Neuronal stem cell (in vitro differentiated cells): ENCODE results near the gene PLEKHA8.

ENCODE experiments used
- DNase-seq: peaks from one replicate; pipeline ENCODE4 v3.0.0-alpha.2; 2013; ENCODE audit warnings: low spot score
- H2AFZ ChIP-seq: one replicate; pipeline ENCODE4 v1.6.1; 2013; ENCODE audit warnings: mild to moderate bottlenecking, low read length, inconsistent platforms
- H2AK5ac ChIP-seq: 2 replicates; pipeline ENCODE4 v1.6.1; 2013; ENCODE audit warnings: low read depth, mild to moderate bottlenecking, inconsistent platforms, low read length, moderate library complexity, mixed read lengths
- H2BK120ac ChIP-seq: 2 replicates; pipeline ENCODE4 v1.6.1; 2013; ENCODE audit warnings: low read depth, mild to moderate bottlenecking, inconsistent platforms, low read length, moderate library complexity, mixed read lengths
- H2BK12ac ChIP-seq: one replicate; pipeline ENCODE4 v1.6.1; 2013; ENCODE audit warnings: low read length, inconsistent platforms
- H2BK15ac ChIP-seq: 2 replicates; pipeline ENCODE4 v1.6.1; 2013; ENCODE audit warnings: mild to moderate bottlenecking, low read length, inconsistent platforms, mixed read lengths
- H2BK5ac ChIP-seq: one replicate; pipeline ENCODE4 v1.6.1; 2013; ENCODE audit warnings: inconsistent platforms, mild to moderate bottlenecking, low read length, moderate library complexity
- H3K14ac ChIP-seq: one replicate; pipeline ENCODE4 v1.6.1; 2013; ENCODE audit warnings: low read length, inconsistent platforms
- H3K18ac ChIP-seq: 2 replicates; pipeline ENCODE4 v1.6.1; 2013; ENCODE audit warnings: low read length, inconsistent platforms
- H3K23ac ChIP-seq: 2 replicates; pipeline ENCODE4 v1.6.1; 2013; ENCODE audit warnings: low read depth, mild to moderate bottlenecking, mixed read lengths, low read length, inconsistent platforms; ENCODE audit not compliant: poor library complexity
- H3K27ac ChIP-seq: replicated peaks from 3 replicates; pipeline ENCODE4 v1.5.1; 2013; ENCODE audit warnings: low read length, inconsistent platforms
- H3K27me3 ChIP-seq, 3 experiments: 2 replicates each; pipeline ENCODE4 v1.6.1; 2013; ENCODE audit warnings: low read length in 3 of 3, mild to moderate bottlenecking in 2 of 3, inconsistent platforms in 1 of 3, low read depth in 1 of 3, mixed read lengths in 1 of 3, moderate library complexity in 1 of 3; ENCODE audit not compliant: control insufficient read depth in 3 of 3, insufficient read depth in 3 of 3
- H3K36me3 ChIP-seq, 2 donors: replicated peaks in 1 of 2; 2 replicates each; pipeline ENCODE4 v1.6.1; 2013; ENCODE audit warnings: low read length in 2 of 2; ENCODE audit not compliant: control insufficient read depth in 2 of 2, insufficient read depth in 2 of 2
- H3K4ac ChIP-seq: 2 replicates; pipeline ENCODE4 v1.6.1; 2013; ENCODE audit warnings: inconsistent platforms, mild to moderate bottlenecking, low read length, moderate library complexity
- H3K4me1 ChIP-seq, 2 donors: 1 replicate in 1 of 2; 2 replicates in 1 of 2; pipeline ENCODE4 v1.6.1; 2013; ENCODE audit warnings: low read length in 2 of 2, low read depth in 1 of 2; ENCODE audit not compliant: control insufficient read depth in 2 of 2, insufficient read depth in 1 of 2
- H3K4me2 ChIP-seq: one replicate; pipeline ENCODE4 v1.6.1; 2013; ENCODE audit warnings: mild to moderate bottlenecking, low read length, inconsistent platforms; ENCODE audit not compliant: insufficient read depth, poor library complexity, severe bottlenecking
- H3K4me3 ChIP-seq, 2 donors: 2 replicates each; pipeline ENCODE4 v1.5.1; 2013; ENCODE audit warnings: low read length in 2 of 2, mild to moderate bottlenecking in 2 of 2, inconsistent platforms in 1 of 2, moderate library complexity in 1 of 2
- H3K79me1 ChIP-seq: one replicate; pipeline ENCODE4 v1.6.1; 2013; ENCODE audit warnings: low read depth, mild to moderate bottlenecking, inconsistent platforms, low read length, moderate library complexity
- H3K9ac ChIP-seq: one replicate; pipeline ENCODE4 v1.6.1; 2013; ENCODE audit warnings: mild to moderate bottlenecking, low read depth, low read length, inconsistent platforms; ENCODE audit not compliant: poor library complexity
- H3K9me3 ChIP-seq, 2 donors: replicated peaks in 1 of 2; 2 replicates each; pipeline versions ENCODE3 to v1.6.1; 2013; ENCODE audit warnings: low read length in 2 of 2, mild to moderate bottlenecking in 2 of 2, inconsistent platforms in 1 of 2, low read depth in 1 of 2, mixed read lengths in 1 of 2, moderate library complexity in 1 of 2; ENCODE audit not compliant: control insufficient read depth in 2 of 2, insufficient read depth in 1 of 2
- H4K8ac ChIP-seq: one replicate; pipeline ENCODE4 v1.6.1; 2013; ENCODE audit warnings: low read depth, mild to moderate bottlenecking, inconsistent platforms, low read length, moderate library complexity
- H4K91ac ChIP-seq: one replicate; pipeline ENCODE4 v1.6.1; 2013; ENCODE audit warnings: low read length, low read depth, mild to moderate bottlenecking, inconsistent platforms; ENCODE audit not compliant: poor library complexity
- WGBS, 2 donors: extraction: QIAGEN DNeasy Blood & Tissue Kit; methylation state at CpG; one replicate each; pipeline ENCODE4 v1.1.7; 2013; ENCODE audit warnings: missing lambda C conversion rate in 2 of 2, mixed read lengths in 1 of 2; ENCODE audit not compliant: insufficient read length in 2 of 2, insufficient replicate concordance in 1 of 2; ENCODE audit errors: extremely low coverage in 2 of 2; 5-methylcytosine and 5-hydroxymethylcytosine counted together

PLEKHA8 gene

GRCh38 chr7:29993140-29993539 is 35.1 kb upstream of the PLEKHA8 start:
- no peak overlapping the region for H3K9ac ChIP-seq
- no peak overlapping the region for H3K18ac ChIP-seq
- peaks cover 6% of the 10 kb centered on the region for H3K79me1 ChIP-seq
- H3K27me3 ChIP-seq: no peaks in the 10 kb centered on the region
- no peak overlapping the region for H2BK120ac ChIP-seq
- no peak overlapping the region for H4K91ac ChIP-seq
- no peak overlapping the region for H3K4ac ChIP-seq
- no peak overlapping the region for H2AFZ ChIP-seq
- H3K4me2 ChIP-seq: no peak overlapping the region
- no peak overlapping the region for H2BK15ac ChIP-seq
- H3K14ac ChIP-seq: no peak overlapping the region
- H2BK12ac ChIP-seq: no peak overlapping the region
- H4K8ac ChIP-seq: no peak overlapping the region
- no peak overlapping the region for H3K4me3 ChIP-seq
- H3K36me3 ChIP-seq: no peaks in the 10 kb centered on the region
- no peak overlapping the region for H3K27ac ChIP-seq
- H2BK5ac ChIP-seq: no peak overlapping the region
- peaks cover 7 to 10% of the 10 kb centered on the region in 2 donors for H3K9me3 ChIP-seq
- no peak for DNase-seq
- H3K4me1 ChIP-seq: peaks cover 2 to 3% of the 10 kb centered on the region in 2 donors
- no peak overlapping the region for H3K23ac ChIP-seq
- WGBS, 2 donors: no CpG with 5 or more reads among the region's 4 CpGs
- no peak overlapping the region for H2AK5ac ChIP-seq

- no peaks in the 10 kb centered on the region for H3K36me3 ChIP-seq
- H3K27me3 ChIP-seq: no peaks in the 10 kb centered on the region
- no peak overlapping the region for H4K8ac ChIP-seq
- no peak overlapping the region for H2BK15ac ChIP-seq
- no peak overlapping the region for H2BK120ac ChIP-seq
- H3K27ac ChIP-seq: no peak overlapping the region
- H3K9me3 ChIP-seq: peaks cover 7 to 10% of the 10 kb centered on the region in 2 donors
- H3K23ac ChIP-seq: no peak overlapping the region
- H2AFZ ChIP-seq: no peak overlapping the region
- H2BK5ac ChIP-seq: no peak overlapping the region
- H4K91ac ChIP-seq: no peak overlapping the region
- DNase-seq: no peak
- H3K4me3 ChIP-seq: no peak overlapping the region
- H3K18ac ChIP-seq: no peak overlapping the region
- no peak overlapping the region for H3K4ac ChIP-seq
- H3K9ac ChIP-seq: no peak overlapping the region
- H3K14ac ChIP-seq: no peak overlapping the region
- no peaks in the 10 kb centered on the region for H3K4me1 ChIP-seq
- no peak overlapping the region for H2BK12ac ChIP-seq
- H3K4me2 ChIP-seq: no peak overlapping the region
- H3K79me1 ChIP-seq: no peaks in the 10 kb centered on the region
- no peak overlapping the region for H2AK5ac ChIP-seq
These were observed 32.6 kb upstream of the PLEKHA8 start for GRCh38 chr7:29995652-29996051.

- no peak overlapping the region for H2BK12ac ChIP-seq
- no peaks in the 10 kb centered on the region for H3K27me3 ChIP-seq
- no peak overlapping the region for H3K4me3 ChIP-seq
- no peaks in the 10 kb centered on the region for H3K36me3 ChIP-seq
- H3K4me2 ChIP-seq: no peak overlapping the region
- H2BK15ac ChIP-seq: no peak overlapping the region
- no peaks in the 10 kb centered on the region for H3K79me1 ChIP-seq
- H3K4ac ChIP-seq: no peak overlapping the region
- no peak overlapping the region for H3K9ac ChIP-seq
- H2BK5ac ChIP-seq: no peak overlapping the region
- peaks cover 7 to 10% of the 10 kb centered on the region in 2 donors for H3K9me3 ChIP-seq
- H3K14ac ChIP-seq: no peak overlapping the region
- no peak overlapping the region for H4K91ac ChIP-seq
- no peak overlapping the region for H2BK120ac ChIP-seq
- no peak overlapping the region for H2AK5ac ChIP-seq
- DNase-seq: no peak
- H4K8ac ChIP-seq: no peak overlapping the region
- no peak overlapping the region for H2AFZ ChIP-seq
- H3K27ac ChIP-seq: no peak overlapping the region
- H3K18ac ChIP-seq: no peak overlapping the region
- no peak overlapping the region for H3K23ac ChIP-seq
- H3K4me1 ChIP-seq: no peaks in the 10 kb centered on the region
These were observed 31.9 kb upstream of the PLEKHA8 start for GRCh38 chr7:29996321-29996720.

- H2BK15ac ChIP-seq: no peak overlapping the region
- H2AK5ac ChIP-seq: no peak overlapping the region
- H4K91ac ChIP-seq: no peak overlapping the region
- H3K4me3 ChIP-seq: no peak overlapping the region
- H3K27ac ChIP-seq: no peak overlapping the region
- H3K27me3 ChIP-seq: no peaks in the 10 kb centered on the region
- H2BK5ac ChIP-seq: no peak overlapping the region
- no peaks in the 10 kb centered on the region for H3K36me3 ChIP-seq
- H3K18ac ChIP-seq: no peak overlapping the region
- H2BK12ac ChIP-seq: no peak overlapping the region
- peaks cover 3 to 5% of the 10 kb centered on the region in 2 donors for H3K9me3 ChIP-seq
- no peak overlapping the region for H3K23ac ChIP-seq
- no peak overlapping the region for H3K14ac ChIP-seq
- H2AFZ ChIP-seq: no peak overlapping the region
- no peak overlapping the region for H3K4ac ChIP-seq
- H3K9ac ChIP-seq: no peak overlapping the region
- H3K4me1 ChIP-seq: peaks cover 0 to 7% of the 10 kb centered on the region in 2 donors
- H2BK120ac ChIP-seq: no peak overlapping the region
- H3K4me2 ChIP-seq: no peak overlapping the region
- DNase-seq: no peak
- no peak overlapping the region for H4K8ac ChIP-seq
- no peaks in the 10 kb centered on the region for H3K79me1 ChIP-seq
These were observed 29.7 kb upstream of the PLEKHA8 start for GRCh38 chr7:29998489-29998888.
